Naive thymus-derived CD8-positive, alpha-beta T cell (primary cell): Measurements from ENCODE around the gene POLR2I. TPM values are rescaled to one million over a fixed set of nuclear protein-coding genes. Genes with fewer than 3 reads are reported as not detected.

Experiments
- ATAC-seq, 2 donors: fragments of 150-1000 bp; cut with Tn5 transposase in 1 of 2; sonication (Bioruptor Pico), chemical (Tn5 transposase) in 1 of 2; 1 replicate in 1 of 2; 2 replicates in 1 of 2; pipeline ENCODE4 v1.10.0; 2021; ENCODE audit warnings: mild to moderate bottlenecking in 2 of 2, moderate library complexity in 2 of 2
- POLR2A ChIA-PET: fragments of 350-600 bp; sonication (Branson Sonifier 250); formaldehyde crosslinking; loops from one replicate; lab custom pipeline; 2021; ENCODE audit warnings: antibody characterized with exemption; lab: Charles Lee
- DNase-seq, 10 donors: peaks; one replicate each; pipeline versions ENCODE4 v3.0.0 to v3.0.0-alpha.2; 2020 to 2022
- H3K27ac Mint-ChIP-seq, 10 donors: one replicate each; pipeline ENCODE4 v1.8.0; 2020 to 2022; ENCODE audit warnings: mild to moderate bottlenecking in 10 of 10, mixed read lengths in 10 of 10, moderate library complexity in 4 of 10, inconsistent platforms in 1 of 10
- H3K27me3 Mint-ChIP-seq, 5 donors: one replicate each; pipeline ENCODE4 v1.8.0; 2021 to 2022; ENCODE audit warnings: mixed read lengths in 5 of 5
- H3K36me3 Mint-ChIP-seq, 3 donors: one replicate each; pipeline ENCODE4 v1.8.0; 2020 to 2022; ENCODE audit warnings: mixed read lengths in 3 of 3, mild to moderate bottlenecking in 2 of 3, inconsistent platforms in 1 of 3
- H3K4me1 Mint-ChIP-seq, 4 donors: one replicate each; pipeline ENCODE4 v1.8.0; 2021 to 2022; ENCODE audit warnings: mixed read lengths in 4 of 4
- H3K4me3 Mint-ChIP-seq, 10 donors: one replicate each; pipeline ENCODE4 v1.8.0; 2020 to 2022; ENCODE audit warnings: mild to moderate bottlenecking in 10 of 10, mixed read lengths in 10 of 10, moderate library complexity in 6 of 10, inconsistent platforms in 1 of 10
- H3K9me3 Mint-ChIP-seq, 9 donors: one replicate each; pipeline ENCODE4 v1.8.0; 2020 to 2022; ENCODE audit warnings: mixed read lengths in 9 of 9, mild to moderate bottlenecking in 3 of 9, inconsistent platforms in 1 of 9, moderate library complexity in 1 of 9
- polyA plus RNA-seq, 3 donors: library from polyadenylated mRNA; unstranded; fragments of 300-500 nt; fragmentation: Illumina TruSeq; gene quantifications; one replicate each; pipeline ENCODE4 v1.2.3, GENCODE V29; 2021
- total RNA-seq, 8 experiments: library from RNA in 2 of 8; stranded (reverse) in 2 of 8; gene quantifications; one replicate each; pipeline ENCODE4 v1.2.3 and lab custom pipeline; 2021 to 2026

Gene POLR2I
- total and polyA plus RNA-seq, 5 experiments from 2014 or later = 37.2 to 168 (median 124) TPM

DNA sequence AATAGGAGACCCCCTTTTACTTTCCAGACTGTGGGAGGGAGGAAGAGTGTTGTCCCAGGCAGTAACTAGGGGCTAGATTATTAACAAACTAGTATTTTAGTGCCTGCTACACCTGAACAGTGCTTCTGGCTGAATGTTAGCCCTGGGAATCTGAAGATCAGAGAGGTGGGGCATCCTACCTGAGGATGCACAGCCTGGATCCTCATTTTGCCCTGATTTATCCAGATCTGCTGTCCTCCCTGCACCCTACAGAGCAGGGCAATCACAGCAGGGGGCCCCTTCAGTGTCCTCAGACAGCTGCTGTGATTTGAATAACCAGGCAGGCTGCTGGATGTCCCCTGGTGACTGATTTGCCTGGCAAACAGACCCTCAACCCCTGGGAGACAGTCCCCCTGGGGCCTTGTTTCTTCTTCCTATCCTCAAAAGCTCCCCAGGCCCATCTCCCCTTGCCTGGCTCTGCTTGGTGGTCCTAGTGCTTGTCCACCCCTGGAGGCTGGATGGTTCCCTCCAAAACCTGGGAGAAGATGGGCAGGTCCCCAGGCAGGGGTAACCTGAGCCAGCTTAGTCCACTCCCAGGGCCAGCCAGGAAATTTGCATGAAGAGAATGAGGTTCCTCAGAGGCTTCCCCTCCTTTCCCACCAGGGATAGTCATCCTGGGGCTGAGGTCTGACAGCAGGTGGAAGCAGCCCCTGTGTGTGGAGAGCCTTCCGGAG lies 4.0 kb downstream of the POLR2I start, which contains the start of gene OVOL3:
Gene OVOL3 (plus strand): TSS at position 657 of the 713 bp plus-strand sequence. CDS start 60 bp downstream, outside the sequence.
- Mint-ChIP-seq H3K27me3 (peaks cover 0 to 4% (median 0%) of the 10 kb centered on the region in 5 donors), H3K36me3 (peaks cover 0 to 21% (median 7%) of the 10 kb centered on the region in 3 donors), H3K4me1 (peaks cover 12 to 29% (median 26%) of the 10 kb centered on the region in 4 donors), H3K9me3 (peaks cover 0 to 3% (median 0%) of the 10 kb centered on the region in 9 donors), H3K27ac (peak within 1 kb of the TSS in 2 of 10 donors; percentile 34 to 50), H3K4me3 (peak within 1 kb of the TSS in 2 of 10 donors; percentile 29 to 62)
- no peak for ATAC-seq
- POLR2A ChIA-PET = interaction anchor here (0.6 kb wide), 1 partner anchor 42 kb away, joined by 3 read pairs; no protein-coding TSS in a partner anchor
- no peak for DNase-seq

DNA sequence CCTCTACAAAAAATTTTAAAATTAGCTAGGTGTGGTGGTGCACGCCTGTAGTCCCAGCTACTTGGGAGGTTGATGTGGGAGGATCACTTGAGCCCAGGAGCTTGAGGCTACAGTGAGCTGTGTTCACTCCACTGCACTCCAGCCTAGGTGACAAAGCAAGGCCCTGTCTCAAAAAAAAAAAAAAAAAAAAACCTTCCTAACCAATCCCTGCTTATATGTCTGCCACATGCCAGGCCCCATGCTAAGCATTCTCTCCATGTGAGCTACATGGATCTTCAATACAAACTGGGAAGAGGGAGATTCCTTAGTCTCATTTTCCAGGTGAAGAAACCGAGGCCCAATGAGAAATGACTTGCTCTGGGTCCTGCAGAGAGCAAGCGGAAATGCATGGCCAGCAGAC lies 6.0 kb downstream of the POLR2I start:
- Mint-ChIP-seq H3K4me3 (no peak overlapping the region), H3K27me3 (no peaks in the 10 kb centered on the region), H3K27ac (peak overlapping the region in 1 of 10 donors; percentile 8), H3K4me1 (peaks cover 6 to 12% (median 10%) of the 10 kb centered on the region in 4 donors), H3K36me3 (peaks cover 0 to 21% (median 4%) of the 10 kb centered on the region in 3 donors), H3K9me3 (no peaks in the 10 kb centered on the region)
- POLR2A ChIA-PET = interaction anchor here (0.7 kb wide), 2 partner anchors 13 to 21 kb away, joined by 3 read pairs; no protein-coding TSS in a partner anchor
- ATAC-seq (no peak), DNase-seq (no peak)

DNA sequence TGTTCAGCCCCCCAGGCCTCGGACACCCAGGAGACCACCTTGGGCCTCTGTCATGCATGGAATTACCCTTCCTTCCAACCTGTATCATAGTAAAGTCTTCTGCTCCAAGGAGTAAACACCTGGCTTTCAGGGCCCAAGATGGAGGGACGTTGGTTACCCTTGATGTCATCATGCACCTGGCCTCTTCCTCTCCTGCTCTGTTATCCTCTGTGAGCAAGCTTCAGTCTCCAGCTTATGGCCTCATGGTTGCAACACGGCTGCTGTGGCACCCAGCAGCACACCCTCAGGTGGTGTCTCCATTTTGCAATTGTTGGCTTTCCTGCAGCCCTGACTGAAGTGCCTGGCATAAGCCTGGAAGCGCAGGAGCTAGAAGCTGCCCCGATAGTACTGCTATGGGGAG lies 7.7 kb downstream of the POLR2I start:
- ATAC-seq (no peak), DNase-seq (no peak)
- Mint-ChIP-seq H3K4me1 (peaks cover 0 to 2% (median 0%) of the 10 kb centered on the region in 4 donors), H3K36me3 (peaks cover 0 to 11% (median 0%) of the 10 kb centered on the region in 3 donors), H3K9me3 (no peaks in the 10 kb centered on the region), H3K27ac (no peak overlapping the region), H3K4me3 (no peak overlapping the region), H3K27me3 (no peaks in the 10 kb centered on the region)
- POLR2A ChIA-PET = no interaction called here

DNA sequence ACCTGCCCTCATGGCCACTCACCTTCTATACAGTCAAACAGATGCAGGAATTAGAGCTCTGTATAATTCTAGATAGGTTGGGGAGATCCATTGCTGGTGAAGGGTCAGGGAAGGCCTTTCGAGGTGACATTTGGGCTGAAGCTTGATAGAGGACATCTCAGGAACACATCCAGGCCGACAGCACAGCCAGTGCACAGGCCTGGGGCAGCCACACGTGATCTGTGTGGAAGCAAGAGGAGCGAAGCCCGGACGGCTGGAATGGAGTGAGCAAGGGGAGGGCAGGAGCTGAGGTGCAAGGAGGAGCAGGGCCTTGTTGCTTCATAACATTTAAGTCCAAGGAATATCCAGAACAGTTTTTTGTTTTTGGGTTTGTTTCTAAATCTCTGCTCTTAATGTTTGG lies 8.2 kb downstream of the POLR2I start:
- POLR2A ChIA-PET = no interaction called here
- DNase-seq = no peak
- ATAC-seq = no peak
- no peak overlapping the region for H3K27ac Mint-ChIP-seq
- no peak overlapping the region for H3K4me3 Mint-ChIP-seq
- H3K4me1 Mint-ChIP-seq = peaks cover 0 to 2% (median 0%) of the 10 kb centered on the region in 4 donors
- no peaks in the 10 kb centered on the region for H3K27me3 Mint-ChIP-seq
- H3K9me3 Mint-ChIP-seq = no peaks in the 10 kb centered on the region
- H3K36me3 Mint-ChIP-seq = peaks cover 0 to 5% (median 0%) of the 10 kb centered on the region in 3 donors

DNA sequence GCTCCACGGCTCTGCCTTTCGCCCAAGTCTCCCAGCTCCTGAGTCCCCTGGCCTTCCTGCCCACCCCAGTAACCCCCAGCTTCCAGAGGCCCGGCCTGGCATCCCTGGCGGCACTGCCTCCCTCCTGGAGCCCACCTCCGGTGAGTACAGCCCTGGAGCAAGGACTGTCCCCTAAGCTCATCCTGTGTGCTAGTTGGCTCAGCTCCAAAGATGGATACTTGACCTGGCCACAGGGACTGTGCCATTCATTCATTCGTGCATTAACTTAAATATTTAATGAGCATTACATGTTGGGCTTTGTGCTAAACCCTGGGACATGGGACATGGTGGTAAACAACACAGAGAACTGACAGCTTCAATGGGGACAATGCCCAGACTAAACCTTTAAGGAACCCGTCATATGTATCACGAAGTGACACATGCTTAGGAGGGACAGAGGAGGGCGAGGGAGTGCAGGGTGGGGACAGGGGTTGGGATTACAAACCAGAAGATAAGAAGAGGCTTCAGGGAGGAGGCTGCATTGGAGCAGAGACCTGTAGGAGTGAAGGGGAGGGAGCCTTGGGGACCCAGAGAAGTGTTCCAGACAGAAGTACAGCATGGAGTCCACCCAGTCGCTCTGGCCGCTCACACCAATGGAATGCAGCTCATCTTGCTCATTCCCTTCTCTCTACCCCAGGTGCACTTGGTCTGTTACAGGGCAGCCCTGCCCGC lies 10.7 kb downstream of the POLR2I start:
- H3K36me3 Mint-ChIP-seq = peaks cover 0 to 5% (median 0%) of the 10 kb centered on the region in 3 donors
- no peak overlapping the region for H3K4me3 Mint-ChIP-seq
- H3K27me3 Mint-ChIP-seq = no peaks in the 10 kb centered on the region
- ATAC-seq = no peak
- H3K9me3 Mint-ChIP-seq = no peaks in the 10 kb centered on the region
- no peak for DNase-seq
- H3K4me1 Mint-ChIP-seq = peaks cover 0 to 2% (median 0%) of the 10 kb centered on the region in 4 donors
- POLR2A ChIA-PET = interaction anchor here (0.6 kb wide), 1 partner anchor 63 kb away, joined by 3 read pairs; no protein-coding TSS in a partner anchor
- no peak overlapping the region for H3K27ac Mint-ChIP-seq

DNA sequence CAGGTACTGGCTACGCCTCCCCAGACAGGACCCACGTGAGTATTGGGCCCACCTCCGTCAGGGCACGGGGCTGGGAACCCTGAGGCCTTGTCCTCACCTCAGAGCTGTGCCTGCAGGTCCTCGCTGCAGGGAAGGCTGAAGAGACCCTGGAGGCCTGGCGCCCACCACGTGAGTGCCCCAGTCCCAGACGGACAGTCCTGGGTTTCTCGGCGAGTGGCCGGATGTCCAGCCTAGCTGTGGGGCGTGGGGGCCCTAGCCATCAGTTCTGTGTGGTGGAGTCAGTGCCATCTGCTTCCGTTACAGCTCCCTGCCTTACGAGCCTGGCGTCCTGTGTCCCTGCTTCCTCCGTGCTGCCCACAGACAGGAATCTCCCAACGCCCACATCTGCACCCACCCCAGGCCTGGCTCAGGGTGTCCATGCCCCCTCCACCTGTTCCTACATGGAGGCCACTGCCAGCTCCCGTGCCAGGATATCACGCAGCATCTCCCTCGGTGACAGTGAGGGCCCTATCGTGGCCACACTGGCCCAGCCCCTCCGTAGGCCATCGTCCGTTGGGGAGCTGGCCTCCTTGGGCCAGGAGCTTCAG lies 11.5 kb downstream of the POLR2I start:
- no peak for ATAC-seq
- H3K27me3 Mint-ChIP-seq = no peaks in the 10 kb centered on the region
- no peak overlapping the region for H3K4me3 Mint-ChIP-seq
- H3K27ac Mint-ChIP-seq = no peak overlapping the region
- POLR2A ChIA-PET = interaction anchor here (1.0 kb wide), 1 partner anchor 12 kb away, joined by 4 read pairs; the partner anchor contains the start of genes POLR2I and TBCB
- DNase-seq = no peak
- H3K9me3 Mint-ChIP-seq = no peaks in the 10 kb centered on the region
- peaks cover 0 to 5% (median 0%) of the 10 kb centered on the region in 3 donors for H3K36me3 Mint-ChIP-seq
- peaks cover 0 to 2% (median 0%) of the 10 kb centered on the region in 4 donors for H3K4me1 Mint-ChIP-seq

DNA sequence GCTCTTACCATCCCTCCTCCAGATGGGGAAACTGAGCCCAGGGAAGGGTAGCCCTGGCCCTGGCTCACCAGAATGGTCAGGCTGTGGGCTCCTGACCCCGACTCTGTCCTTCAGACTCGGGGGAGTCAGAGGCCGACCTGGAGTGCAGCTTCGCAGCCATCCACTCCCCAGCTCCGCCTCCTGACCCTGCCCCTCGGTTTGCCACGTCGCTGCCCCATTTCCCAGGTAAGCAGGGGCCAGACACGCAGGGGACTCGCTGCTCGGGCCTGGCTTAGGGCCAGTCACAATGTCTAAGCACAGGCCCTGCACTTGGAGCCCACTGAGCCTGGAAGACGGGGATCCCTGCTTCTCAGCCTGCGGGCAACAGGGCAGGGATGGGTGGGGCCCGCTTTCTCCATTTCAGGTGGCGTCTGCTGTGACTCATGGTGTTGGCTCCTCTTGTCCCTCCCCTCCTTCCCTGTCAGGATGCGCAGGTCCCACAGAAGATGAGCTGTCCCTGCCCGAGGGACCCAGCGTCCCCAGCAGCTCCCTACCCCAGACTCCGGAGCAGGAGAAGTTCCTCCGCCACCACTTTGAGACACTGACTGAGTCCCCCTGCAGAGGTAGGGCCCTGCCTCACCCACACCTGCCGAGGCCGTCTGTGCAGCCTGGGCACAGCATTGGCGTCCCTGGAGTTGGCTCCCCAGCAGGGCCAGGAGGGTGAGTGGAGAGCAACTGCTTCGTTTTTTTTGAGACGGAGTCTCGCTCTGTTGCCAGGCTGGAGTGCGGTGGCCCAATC lies 12.9 kb downstream of the POLR2I start:
- H3K4me3 Mint-ChIP-seq = no peak overlapping the region
- no peaks in the 10 kb centered on the region for H3K27me3 Mint-ChIP-seq
- no peak overlapping the region for H3K27ac Mint-ChIP-seq
- DNase-seq (no peak), ATAC-seq (no peak)
- H3K9me3 Mint-ChIP-seq = no peaks in the 10 kb centered on the region
- peaks cover 0 to 5% (median 0%) of the 10 kb centered on the region in 3 donors for H3K36me3 Mint-ChIP-seq
- POLR2A ChIA-PET = interaction anchor here (0.6 kb wide), 1 partner anchor 1803 kb away, joined by 5 read pairs; no protein-coding TSS in a partner anchor
- H3K4me1 Mint-ChIP-seq = peaks cover 0 to 2% (median 0%) of the 10 kb centered on the region in 4 donors

DNA sequence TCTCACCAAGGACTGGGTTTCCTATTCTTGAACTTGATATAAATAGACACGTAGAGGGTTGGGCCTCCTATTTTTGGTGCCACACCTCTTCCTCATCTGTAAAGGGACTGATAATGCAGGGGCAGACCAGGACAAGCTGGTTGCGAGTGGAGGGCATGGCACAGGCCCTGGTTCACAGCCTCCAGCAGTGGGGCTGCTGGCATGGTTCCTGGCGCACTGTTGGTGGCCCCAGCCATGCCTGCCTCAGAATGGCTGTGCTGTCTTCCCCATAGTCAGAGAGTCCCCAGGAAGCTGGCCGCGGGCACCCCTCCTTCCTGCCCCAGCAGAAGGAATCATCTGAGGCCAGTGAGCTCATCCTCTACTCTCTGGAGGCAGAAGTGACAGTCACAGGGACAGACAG lies 14.2 kb downstream of the POLR2I start:
- POLR2A ChIA-PET = no interaction called here
- no peaks in the 10 kb centered on the region for H3K27me3 Mint-ChIP-seq
- H3K27ac Mint-ChIP-seq = no peak overlapping the region
- no peaks in the 10 kb centered on the region for H3K4me1 Mint-ChIP-seq
- ATAC-seq (no peak), DNase-seq (no peak)
- no peak overlapping the region for H3K4me3 Mint-ChIP-seq
- H3K9me3 Mint-ChIP-seq = no peaks in the 10 kb centered on the region
- peaks cover 0 to 2% (median 0%) of the 10 kb centered on the region in 3 donors for H3K36me3 Mint-ChIP-seq

DNA sequence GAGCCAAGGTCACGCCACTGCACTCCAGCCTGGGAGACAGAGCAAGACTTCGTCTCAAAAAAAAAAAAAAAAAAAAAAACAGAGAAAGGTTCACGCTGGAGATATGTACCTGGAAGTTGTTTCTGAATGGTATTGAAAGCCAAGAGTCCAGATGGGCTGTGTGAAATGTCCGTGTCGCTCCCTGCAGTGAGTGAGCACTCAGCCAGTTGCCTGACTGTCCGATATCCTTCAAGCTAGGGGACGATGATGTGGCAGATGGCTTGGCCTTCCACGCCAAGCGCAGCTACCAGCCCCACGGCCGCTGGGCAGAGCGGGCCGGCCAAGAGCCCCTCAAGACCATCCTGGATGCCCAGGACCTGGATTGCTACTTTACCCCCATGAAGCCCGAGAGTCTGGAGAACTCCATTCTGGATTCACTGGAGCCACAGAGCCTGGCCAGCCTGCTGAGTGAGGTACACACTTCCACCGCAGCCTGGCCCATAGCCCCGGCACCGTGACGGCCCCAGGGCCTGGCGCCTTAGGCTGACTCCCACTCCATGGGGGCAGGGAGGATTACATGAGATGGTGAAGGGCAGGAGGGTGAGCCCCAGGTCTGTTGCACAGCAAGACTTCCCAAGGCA lies 15.4 kb downstream of the POLR2I start:
- no peaks in the 10 kb centered on the region for H3K9me3 Mint-ChIP-seq
- H3K36me3 Mint-ChIP-seq = peaks cover 0 to 2% (median 0%) of the 10 kb centered on the region in 3 donors
- H3K27ac Mint-ChIP-seq = no peak overlapping the region

DNA sequence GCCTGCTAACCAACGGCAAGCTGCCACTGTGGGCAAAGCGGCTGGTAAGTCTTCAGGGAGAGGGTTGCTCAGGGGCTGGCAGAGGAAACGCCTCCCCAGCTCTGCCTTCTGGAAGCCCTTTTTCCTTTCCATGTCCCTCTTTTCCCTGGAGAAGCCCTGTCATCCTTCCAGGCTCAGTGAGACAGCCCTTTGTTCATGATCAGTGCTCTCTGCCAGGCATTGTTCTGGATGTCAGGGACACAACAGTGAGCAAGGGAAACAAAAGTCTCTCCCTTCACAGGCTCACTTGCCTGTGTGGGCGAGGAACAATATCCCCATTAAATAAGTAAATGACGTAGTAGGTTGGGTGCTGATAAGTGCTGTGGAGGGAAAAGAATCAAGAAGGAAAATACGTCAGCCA lies 17.6 kb downstream of the POLR2I start:
- DNase-seq (no peak), ATAC-seq (no peak)
- peaks cover 3 to 19% (median 14%) of the 10 kb centered on the region in 4 donors for H3K4me1 Mint-ChIP-seq
- no peak overlapping the region for H3K27ac Mint-ChIP-seq
- no peak overlapping the region for H3K4me3 Mint-ChIP-seq
- POLR2A ChIA-PET = no interaction called here
- H3K36me3 Mint-ChIP-seq = peaks cover 0 to 2% (median 0%) of the 10 kb centered on the region in 3 donors
- H3K9me3 Mint-ChIP-seq = no peaks in the 10 kb centered on the region
- H3K27me3 Mint-ChIP-seq = no peaks in the 10 kb centered on the region

More for the DNA sequence above, 15.4 kb downstream of the POLR2I start:
- POLR2A ChIA-PET = interaction anchor here (0.7 kb wide), 1 partner anchor 21 kb away, joined by 3 read pairs; no protein-coding TSS in a partner anchor
- Mint-ChIP-seq H3K27me3 (no peaks in the 10 kb centered on the region), H3K4me3 (no peak overlapping the region), H3K4me1 (no peaks in the 10 kb centered on the region)
- DNase-seq = no peak
- ATAC-seq = no peak

DNA sequence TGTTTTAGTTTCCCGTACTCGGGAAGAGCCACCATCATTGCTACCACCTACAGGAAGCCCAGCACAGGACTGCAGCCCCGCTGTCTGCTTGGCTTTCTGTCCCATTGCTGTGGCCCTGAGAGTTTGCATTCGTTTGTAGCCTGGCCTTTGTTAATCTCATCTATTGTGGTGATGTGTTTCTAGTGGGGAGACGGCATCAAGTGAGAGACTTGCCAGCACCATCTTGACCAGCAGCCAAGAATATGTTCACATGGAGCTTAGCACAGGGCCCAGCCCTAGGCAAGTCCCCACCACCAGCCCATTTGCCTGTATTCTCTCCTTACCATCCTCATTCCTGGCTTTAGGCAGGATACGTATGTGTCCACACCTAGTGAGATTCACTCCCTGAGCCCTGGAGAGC lies 21.0 kb downstream of the POLR2I start:
- Mint-ChIP-seq H3K27me3 (no peaks in the 10 kb centered on the region), H3K27ac (peak overlapping the region in 8 of 10 donors; percentile 34 to 87 (median 80)), H3K4me3 (peak overlapping the region in 3 of 10 donors; percentile 36 to 49 (median 42)), H3K9me3 (no peaks in the 10 kb centered on the region), H3K4me1 (peaks cover 3 to 19% (median 15%) of the 10 kb centered on the region in 4 donors), H3K36me3 (no peaks in the 10 kb centered on the region)
- POLR2A ChIA-PET = no interaction called here
- ATAC-seq (no peak), DNase-seq (no peak)
